RCC 7860 (cell line): ENCODE measurements around the gene TBC1D1.

ENCODE experiments used
- DNase-seq: peaks from one replicate; pipeline ENCODE4 v3.0.0-alpha.2; 2015; ENCODE audit warnings: low spot score
- FAIRE-seq: peaks from 2 replicates; lab custom pipeline; 2012; peaks lifted over from hg19 to GRCh38; lab: Jason Lieb, UNC

TBC1D1 gene

DNA sequence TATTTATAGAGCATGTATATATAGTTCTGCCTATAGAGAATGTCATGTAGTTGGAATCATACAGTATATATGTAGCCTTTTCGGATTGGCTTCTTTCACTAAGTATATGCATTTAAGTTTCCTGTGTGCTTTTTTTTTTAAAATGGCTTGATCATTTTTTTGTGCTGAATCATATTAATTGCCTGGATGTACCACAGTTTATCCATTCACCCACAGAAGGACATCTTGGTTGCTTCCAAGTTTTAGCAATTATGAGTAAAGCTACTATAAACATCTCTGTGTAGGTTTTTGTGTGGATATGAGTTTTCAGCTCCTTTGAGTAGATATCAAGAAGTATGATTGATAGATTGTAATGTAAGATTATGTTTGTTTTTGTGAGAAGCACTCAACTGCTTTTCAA is 93.1 kb downstream of the TBC1D1 start:
- no peak for FAIRE-seq

DNA sequence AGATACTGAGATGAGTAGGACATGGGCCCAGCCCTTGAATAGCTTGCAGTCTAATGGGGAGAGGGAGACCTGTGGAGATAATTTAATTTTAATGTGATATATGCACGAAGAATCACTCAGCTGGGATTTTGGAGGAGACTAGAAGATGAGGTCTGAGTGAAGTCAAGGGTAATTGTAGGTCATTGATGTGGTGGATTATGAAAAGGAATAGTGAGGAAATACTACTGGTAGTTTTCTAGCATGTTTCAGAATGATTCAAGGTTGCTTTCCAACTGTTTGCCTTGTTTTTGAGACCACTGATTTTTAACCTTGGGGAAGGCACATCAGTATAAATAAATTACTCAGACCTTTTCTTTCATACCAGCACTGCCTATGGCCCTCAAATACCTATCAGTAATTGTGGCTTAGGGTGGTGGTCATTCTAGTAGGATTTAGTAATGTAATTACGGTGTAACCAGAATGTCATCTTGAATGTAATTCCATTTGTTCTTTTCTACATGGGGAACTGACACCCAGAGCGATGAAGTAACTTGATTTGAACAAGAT is 94.9 kb downstream of the TBC1D1 start:
- no peak for FAIRE-seq

More for the DNA sequence above, 93.1 kb downstream of the TBC1D1 start:
- DNase-seq = no peak

DNA sequence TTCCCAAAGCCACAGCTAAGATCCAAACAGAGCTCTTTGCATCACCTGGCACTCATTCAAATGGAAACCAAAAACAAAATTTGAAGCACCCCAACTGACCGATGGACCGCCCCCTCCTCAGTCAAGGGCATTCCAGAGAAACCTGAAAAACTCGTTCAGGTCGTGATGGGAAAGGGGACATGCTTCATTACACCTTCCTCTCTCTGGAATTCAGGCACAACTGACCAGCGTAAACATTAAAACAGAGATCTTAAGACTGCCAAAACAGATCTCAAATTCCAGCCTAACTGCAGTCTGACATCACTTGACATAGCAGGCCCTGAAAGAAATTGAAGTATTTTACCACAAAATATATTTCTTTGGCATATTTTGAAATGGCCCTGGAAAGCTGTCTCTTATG is 97.8 kb downstream of the TBC1D1 start:
- DNase-seq (no peak), FAIRE-seq (no peak)

More for the DNA sequence above, 94.9 kb downstream of the TBC1D1 start:
- no peak for DNase-seq

GRCh38 chr4:37989398-37990260 is 98.7 kb downstream of the TBC1D1 start:
- no peak for DNase-seq
- no peak for FAIRE-seq

- DNase-seq (no peak), FAIRE-seq (no peak)
Observed at GRCh38 chr4:37990731-37991245, 99.9 kb downstream of the TBC1D1 start.

- DNase-seq (no peak), FAIRE-seq (no peak)
Observed at GRCh38 chr4:37991623-37992410, 100.9 kb downstream of the TBC1D1 start.

GRCh38 chr4:37993806-37994205 is 102.9 kb downstream of the TBC1D1 start:
- no peak for DNase-seq
- FAIRE-seq = no peak

DNA sequence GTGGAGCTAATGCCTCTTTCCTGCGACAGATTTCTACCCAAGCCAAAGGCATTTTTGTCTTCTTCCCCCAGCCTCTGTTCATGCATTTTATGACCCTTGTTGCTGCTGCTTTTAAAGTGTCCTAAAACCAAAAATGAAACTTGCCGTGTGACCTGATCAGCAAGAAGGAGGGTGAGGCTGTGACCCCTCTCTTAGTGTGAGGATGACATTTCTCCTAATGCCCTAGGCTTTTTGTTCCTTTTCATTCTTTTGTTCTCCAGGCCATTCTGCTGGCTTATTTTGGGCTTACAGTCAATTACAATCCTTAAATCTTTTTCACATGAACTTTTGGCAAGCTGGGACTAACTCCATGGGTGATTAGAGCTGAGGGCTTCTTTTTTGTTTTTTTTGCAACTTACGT is 103.7 kb downstream of the TBC1D1 start:
- FAIRE-seq = no peak
- no peak for DNase-seq

GRCh38 chr4:37995299-37995821 is 104.5 kb downstream of the TBC1D1 start:
- no peak for DNase-seq
- no peak for FAIRE-seq

- DNase-seq (no peak), FAIRE-seq (no peak)
Observed at GRCh38 chr4:37995981-37996775, 105.3 kb downstream of the TBC1D1 start.

- FAIRE-seq (no peak), DNase-seq (no peak)
Observed at GRCh38 chr4:37998226-37998625, 107.3 kb downstream of the TBC1D1 start.

- DNase-seq = no peak
- no peak for FAIRE-seq
Observed at GRCh38 chr4:37999000-37999716, 108.3 kb downstream of the TBC1D1 start.

GRCh38 chr4:37999965-38000364 is 109.1 kb downstream of the TBC1D1 start:
- FAIRE-seq (no peak), DNase-seq (no peak)

- no peak for FAIRE-seq
- no peak for DNase-seq
Observed at GRCh38 chr4:38001927-38002326, 111.0 kb downstream of the TBC1D1 start.

GRCh38 chr4:38002451-38003071 is 111.7 kb downstream of the TBC1D1 start:
- FAIRE-seq = no peak
- DNase-seq = no peak

DNA sequence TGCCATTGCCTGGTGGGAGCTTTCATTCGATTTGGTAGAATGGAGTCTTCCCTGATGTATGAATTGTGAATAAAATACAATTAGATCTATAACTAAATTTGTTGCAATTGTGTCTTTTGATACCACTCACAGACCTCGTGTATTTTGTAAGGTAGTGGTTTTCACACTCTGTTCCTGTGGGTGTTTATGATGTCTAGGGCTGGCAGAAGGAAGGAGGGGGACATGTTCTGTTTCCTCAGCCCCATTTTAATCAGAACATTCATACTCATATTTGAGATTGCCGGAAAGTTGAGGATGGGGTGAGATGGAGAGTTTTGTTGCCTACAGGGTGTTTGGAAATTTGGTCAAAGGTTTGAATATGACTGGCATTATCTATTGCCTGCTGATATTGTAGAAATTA is 112.2 kb downstream of the TBC1D1 start:
- no peak for FAIRE-seq

GRCh38 chr4:38003628-38004027 is 112.7 kb downstream of the TBC1D1 start:
- no peak for FAIRE-seq
- no peak for DNase-seq

More for the DNA sequence above, 112.2 kb downstream of the TBC1D1 start:
- no peak for DNase-seq

GRCh38 chr4:38004062-38004461 is 113.2 kb downstream of the TBC1D1 start:
- DNase-seq = no peak
- FAIRE-seq = no peak

DNA sequence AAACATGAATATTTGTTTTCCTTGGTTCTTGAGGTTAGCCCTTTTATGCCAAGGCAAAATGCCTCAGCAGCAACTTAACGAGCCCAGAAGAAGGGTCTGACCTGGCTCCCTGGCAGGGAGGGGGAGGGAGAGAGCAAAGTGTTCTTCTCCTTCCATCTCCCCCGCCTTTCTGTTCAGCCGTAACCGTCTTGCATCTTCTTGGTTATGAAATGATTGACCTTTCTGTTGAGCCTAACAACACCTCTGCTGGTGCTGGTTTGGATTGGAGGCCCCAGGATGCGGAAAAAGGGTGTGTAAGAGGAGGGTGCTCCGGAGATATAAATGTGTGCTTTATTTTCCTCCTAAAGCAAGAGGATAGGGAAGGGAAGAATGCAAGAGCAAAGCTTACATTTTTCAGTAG is 114.0 kb downstream of the TBC1D1 start:
- no peak for DNase-seq
- no peak for FAIRE-seq
